ENCODE results near the gene RAMP1. TPM values are rescaled to one million over a fixed set of nuclear protein-coding genes. Genes with fewer than 3 reads are reported as not detected.

RAMP1 gene
- total and polyA plus RNA-seq, 2 donors (not counting 1 experiment from before 2014, with no cell fraction given), result 15.7 TPM; not detected in 1

DNA sequence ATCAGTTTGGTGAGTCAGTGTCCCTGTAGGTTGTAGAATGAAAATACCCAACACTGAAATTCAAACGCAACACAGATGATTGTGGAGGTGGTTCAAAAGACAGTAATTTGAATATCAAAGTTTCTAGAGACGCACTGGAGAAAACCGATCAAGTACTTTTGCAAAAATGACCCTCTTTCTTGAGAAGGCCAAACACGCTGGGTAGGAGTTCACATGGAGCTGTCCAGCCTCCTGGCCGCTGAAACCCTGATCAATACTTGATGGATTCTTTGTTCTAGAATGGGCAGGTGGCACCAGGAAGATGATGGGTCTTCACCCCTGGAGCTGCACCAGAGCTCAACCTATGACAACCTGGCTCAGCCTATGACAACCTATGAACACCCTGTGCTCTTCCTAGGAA lies 67.7 kb downstream of the RAMP1 start:
- CTCF ChIA-PET, result interaction anchor here (0.7 to 0.9 kb wide), 2 partner anchors 69 to 168 kb away, joined by 3 read pairs; no protein-coding TSS in a partner anchor
- WGBS (ENCODE audit: insufficient coverage), result 100% methylated on average over 4 of the region's 5 CpGs
- peaks cover 9% of the 10 kb centered on the region for H3K27me3 Mint-ChIP-seq

DNA sequence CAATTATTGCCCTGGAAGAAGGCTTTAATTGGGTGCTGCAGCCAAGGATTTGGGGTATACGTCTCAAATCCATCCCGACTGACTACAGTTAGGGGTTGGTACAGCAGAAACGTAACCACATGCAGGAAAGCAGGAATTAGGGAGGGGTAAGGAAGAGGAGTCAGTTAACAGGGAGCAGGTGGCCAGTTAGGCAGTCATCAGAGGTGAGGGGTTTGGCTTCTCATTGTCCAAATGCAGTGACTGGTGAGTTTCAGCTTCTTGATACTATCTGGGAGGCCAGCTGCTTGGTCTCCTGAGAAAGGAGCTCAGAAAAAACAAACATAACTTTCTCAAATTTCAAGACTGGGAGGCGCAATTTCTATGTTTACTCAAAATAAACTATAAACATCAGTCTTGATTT lies 68.6 kb downstream of the RAMP1 start:
- WGBS (ENCODE audit: insufficient coverage), result 95% methylated on average over 3 of the region's 4 CpGs
- DNase-seq, result no peak
- Histone ChIP-seq H3K36me3 (replicated peaks in 1 of 2; ENCODE audit: control extremely low read depth in 1 of 2, control insufficient read depth in 1 of 2, extremely low read depth in 1 of 2, insufficient read depth in 2 of 2, low read length in 1 of 2) (no peaks in the 10 kb centered on the region), H3K4me2 (replicated peaks; ENCODE audit: low read depth, low read length, poor library complexity, severe bottlenecking) (no peak overlapping the region), H3K27me3 (replicated peaks in 1 of 4; ENCODE audit: control extremely low read depth in 1 of 4, control insufficient read depth in 3 of 4, insufficient read depth in 4 of 4, low read length in 3 of 4) (peaks cover 0 to 11% (median 0%) of the 10 kb centered on the region in 4 experiments), H4K20me1 (ENCODE audit: control insufficient read depth, insufficient read depth, low read length, poor library complexity, severe bottlenecking) (no peaks in the 10 kb centered on the region), H3K4me3 (ENCODE audit: control extremely low read depth in 1 of 5, extremely low read depth in 1 of 5, insufficient read depth in 1 of 5, low read depth in 2 of 5, low read length in 4 of 5) (no peak overlapping the region), H3K27ac (ENCODE audit: low read length in 2 of 2) (no peak overlapping the region), H3K79me2 (ENCODE audit: control insufficient read depth, insufficient read depth, low read length) (no peaks in the 10 kb centered on the region), H3K9me3 (ENCODE audit: control extremely low read depth in 1 of 3, control insufficient read depth in 2 of 3, insufficient read depth in 1 of 3, low read length in 2 of 3) (peaks cover 0 to 16% (median 0%) of the 10 kb centered on the region in 3 donors), H3K4me1 (ENCODE audit: control insufficient read depth in 2 of 2, insufficient read depth in 2 of 2, low read length in 2 of 2) (peaks cover 0 to 9% of the 10 kb centered on the region in 2 donors), H2AFZ (ENCODE audit: insufficient read depth, low read depth, low read length, poor library complexity, severe bottlenecking) (no peak overlapping the region), H3K9ac (ENCODE audit: low read length) (no peak overlapping the region)
- H3K4me3 Mint-ChIP-seq, result no peak overlapping the region
- no peaks in the 10 kb centered on the region for H3K9me3 Mint-ChIP-seq (ENCODE audit: insufficient read depth)
- intact Hi-C loops (cut with micrococcal nuclease), result no loop called here
- H3K27ac Mint-ChIP-seq, result no peak overlapping the region
- TF ChIP-seq, protein P1, sequence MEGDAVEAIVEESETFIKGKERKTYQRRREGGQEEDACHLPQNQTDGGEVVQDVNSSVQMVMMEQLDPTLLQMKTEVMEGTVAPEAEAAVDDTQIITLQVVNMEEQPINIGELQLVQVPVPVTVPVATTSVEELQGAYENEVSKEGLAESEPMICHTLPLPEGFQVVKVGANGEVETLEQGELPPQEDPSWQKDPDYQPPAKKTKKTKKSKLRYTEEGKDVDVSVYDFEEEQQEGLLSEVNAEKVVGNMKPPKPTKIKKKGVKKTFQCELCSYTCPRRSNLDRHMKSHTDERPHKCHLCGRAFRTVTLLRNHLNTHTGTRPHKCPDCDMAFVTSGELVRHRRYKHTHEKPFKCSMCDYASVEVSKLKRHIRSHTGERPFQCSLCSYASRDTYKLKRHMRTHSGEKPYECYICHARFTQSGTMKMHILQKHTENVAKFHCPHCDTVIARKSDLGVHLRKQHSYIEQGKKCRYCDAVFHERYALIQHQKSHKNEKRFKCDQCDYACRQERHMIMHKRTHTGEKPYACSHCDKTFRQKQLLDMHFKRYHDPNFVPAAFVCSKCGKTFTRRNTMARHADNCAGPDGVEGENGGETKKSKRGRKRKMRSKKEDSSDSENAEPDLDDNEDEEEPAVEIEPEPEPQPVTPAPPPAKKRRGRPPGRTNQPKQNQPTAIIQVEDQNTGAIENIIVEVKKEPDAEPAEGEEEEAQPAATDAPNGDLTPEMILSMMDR (IDR thresholded peaks at IDR 0.05), result no peak
- no peak for TF ChIP-seq EZH2 (IDR thresholded peaks at IDR 0.05; ENCODE audit: borderline replicate concordance, insufficient read depth, low read depth, low read length, poor library complexity, severe bottlenecking)
- ChIA-PET POLR2A (no interaction called here), CTCF (no interaction called here)
- ATAC-seq (ENCODE audit: low read depth), result no peak
- peaks cover 14% of the 10 kb centered on the region for H3K4me1 Mint-ChIP-seq
- peaks cover 9% of the 10 kb centered on the region for H3K27me3 Mint-ChIP-seq

More for the DNA sequence above, 67.7 kb downstream of the RAMP1 start:
- H3K79me2 ChIP-seq (ENCODE audit: control insufficient read depth, insufficient read depth, low read length), result no peaks in the 10 kb centered on the region
- H3K4me1 ChIP-seq (ENCODE audit: control insufficient read depth in 2 of 2, insufficient read depth in 2 of 2, low read length in 2 of 2), result peaks cover 0 to 9% of the 10 kb centered on the region in 2 donors
- peaks cover 0 to 19% (median 0%) of the 10 kb centered on the region in 4 experiments for H3K27me3 ChIP-seq (replicated peaks in 1 of 4; ENCODE audit: control extremely low read depth in 1 of 4, control insufficient read depth in 3 of 4, insufficient read depth in 4 of 4, low read length in 3 of 4)
- intact Hi-C loops (cut with micrococcal nuclease), result no loop called here
- H2AFZ ChIP-seq (ENCODE audit: insufficient read depth, low read depth, low read length, poor library complexity, severe bottlenecking), result no peak overlapping the region
- Mint-ChIP-seq H3K27ac (no peak overlapping the region), H3K4me3 (no peak overlapping the region), H3K4me1 (peaks cover 16% of the 10 kb centered on the region), H3K9me3 (ENCODE audit: insufficient read depth) (no peaks in the 10 kb centered on the region)
- H3K36me3 ChIP-seq (replicated peaks in 1 of 2; ENCODE audit: control extremely low read depth in 1 of 2, control insufficient read depth in 1 of 2, extremely low read depth in 1 of 2, insufficient read depth in 2 of 2, low read length in 1 of 2), result no peaks in the 10 kb centered on the region
- no peak overlapping the region for H3K4me3 ChIP-seq (ENCODE audit: control extremely low read depth in 1 of 5, extremely low read depth in 1 of 5, insufficient read depth in 1 of 5, low read depth in 2 of 5, low read length in 4 of 5)
- peaks cover 0 to 16% (median 0%) of the 10 kb centered on the region in 3 donors for H3K9me3 ChIP-seq (ENCODE audit: control extremely low read depth in 1 of 3, control insufficient read depth in 2 of 3, insufficient read depth in 1 of 3, low read length in 2 of 3)
- POLR2A ChIA-PET, result no interaction called here
- no peaks in the 10 kb centered on the region for H4K20me1 ChIP-seq (ENCODE audit: control insufficient read depth, insufficient read depth, low read length, poor library complexity, severe bottlenecking)
- H3K27ac ChIP-seq (ENCODE audit: low read length in 2 of 2), result no peak overlapping the region
- TF ChIP-seq, protein P1 (IDR thresholded peaks at IDR 0.05), result no peak
- TF ChIP-seq EZH2 (IDR thresholded peaks at IDR 0.05; ENCODE audit: borderline replicate concordance, insufficient read depth, low read depth, low read length, poor library complexity, severe bottlenecking), result no peak
- H3K9ac ChIP-seq (ENCODE audit: low read length), result no peak overlapping the region
- H3K4me2 ChIP-seq (replicated peaks; ENCODE audit: low read depth, low read length, poor library complexity, severe bottlenecking), result no peak overlapping the region
- ATAC-seq (ENCODE audit: low read depth) (no peak), DNase-seq (no peak)

Measured in B cell (primary cell).